Loucy (cell line): Measurements from ENCODE around the gene PLD2.

Experiments used
- CTCF ChIP-seq: fragments of 200-600 bp; sonication (generic); conservative IDR thresholded peaks from 2 replicates; pipeline ENCODE4 v1.5.1; 2014; ENCODE audit warnings: mild to moderate bottlenecking, antibody characterized with exemption, low read length
- EZH2phosphoT487 ChIP-seq: fragments of 200-600 bp; IDR thresholded peaks from 2 replicates; pipeline ENCODE4 v1.6.1; 2018; ENCODE audit warnings: antibody characterized with exemption, mild to moderate bottlenecking, moderate library complexity, borderline replicate concordance

GRCh38 chr17:4768298-4768697 lies 38.7 kb upstream of the PLD2 start:
- TF ChIP-seq CTCF, result no peak
- TF ChIP-seq EZH2phosphoT487, result no peak
